Tibial nerve (tissue), 3 donors: ENCODE results near the gene SLX4IP.

ENCODE experiments used
- POLR2A ChIP-seq, 2 donors: fragments of 450-650 bp; IDR thresholded peaks; one replicate each; pipeline ENCODE4 v1.6.1; 2017; ENCODE audit warnings: antibody characterized with exemption in 2 of 2, mild to moderate bottlenecking in 2 of 2, moderate library complexity in 2 of 2
- TF ChIP-seq, protein P1 (sequence below), 5 experiments: fragments of 200-600 bp in 3 of 5; fragments of 450-650 bp in 2 of 5; sonication (generic) in 3 of 5; IDR thresholded peaks; one replicate each; pipeline ENCODE4 v1.5.1; 2016 to 2019; ENCODE audit warnings: antibody characterized with exemption in 5 of 5, mild to moderate bottlenecking in 3 of 5, moderate library complexity in 2 of 5

DNA sequence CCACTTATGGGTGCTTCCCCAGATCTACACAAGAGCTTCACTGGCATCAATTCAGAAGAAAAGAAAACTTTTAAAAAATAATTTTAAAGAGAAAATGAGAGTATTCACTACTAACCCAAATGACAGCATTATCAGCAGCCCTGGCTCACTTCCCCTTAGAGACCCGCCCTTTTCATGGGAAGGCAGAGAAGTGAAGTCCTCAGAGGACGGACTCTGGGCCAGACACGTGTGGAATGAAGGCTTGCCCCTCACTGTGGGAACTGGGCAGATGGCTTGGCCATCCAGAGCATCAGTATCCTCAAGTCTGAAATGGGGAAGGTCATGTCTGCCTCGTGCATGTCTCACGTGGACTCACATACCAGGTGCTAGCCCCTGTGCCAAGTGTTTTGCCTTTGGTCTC lies 175.1 kb downstream of the SLX4IP start:
- TF ChIP-seq, protein P1, sequence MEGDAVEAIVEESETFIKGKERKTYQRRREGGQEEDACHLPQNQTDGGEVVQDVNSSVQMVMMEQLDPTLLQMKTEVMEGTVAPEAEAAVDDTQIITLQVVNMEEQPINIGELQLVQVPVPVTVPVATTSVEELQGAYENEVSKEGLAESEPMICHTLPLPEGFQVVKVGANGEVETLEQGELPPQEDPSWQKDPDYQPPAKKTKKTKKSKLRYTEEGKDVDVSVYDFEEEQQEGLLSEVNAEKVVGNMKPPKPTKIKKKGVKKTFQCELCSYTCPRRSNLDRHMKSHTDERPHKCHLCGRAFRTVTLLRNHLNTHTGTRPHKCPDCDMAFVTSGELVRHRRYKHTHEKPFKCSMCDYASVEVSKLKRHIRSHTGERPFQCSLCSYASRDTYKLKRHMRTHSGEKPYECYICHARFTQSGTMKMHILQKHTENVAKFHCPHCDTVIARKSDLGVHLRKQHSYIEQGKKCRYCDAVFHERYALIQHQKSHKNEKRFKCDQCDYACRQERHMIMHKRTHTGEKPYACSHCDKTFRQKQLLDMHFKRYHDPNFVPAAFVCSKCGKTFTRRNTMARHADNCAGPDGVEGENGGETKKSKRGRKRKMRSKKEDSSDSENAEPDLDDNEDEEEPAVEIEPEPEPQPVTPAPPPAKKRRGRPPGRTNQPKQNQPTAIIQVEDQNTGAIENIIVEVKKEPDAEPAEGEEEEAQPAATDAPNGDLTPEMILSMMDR (IDR thresholded peaks at IDR 0.05), result no peak
- no peak for TF ChIP-seq POLR2A (IDR thresholded peaks at IDR 0.05)
